GM23338 (cell line): ENCODE results near the gene DENND2A. TPM values are rescaled to one million over a fixed set of nuclear protein-coding genes. Genes with fewer than 3 reads are reported as not detected.

Source experiments
- ATAC-seq: fragments of 200-7000 bp; cut with Tn5 transposase; 3 replicates; pipeline ENCODE4 v1.9.1; 2020
- DNase-seq: peaks from one replicate; pipeline ENCODE4 v3.0.0-alpha.2; 2015; ENCODE audit warnings: low spot score
- H2AFZ ChIP-seq: fragments of 200-600 bp; sonication (generic); 2 replicates; pipeline ENCODE4 v1.8.0; 2016; ENCODE audit warnings: antibody characterized with exemption, mild to moderate bottlenecking, moderate library complexity
- H3F3A ChIP-seq: fragments of 200-600 bp; sonication (generic); replicated peaks from 2 replicates; pipeline ENCODE4 v1.8.0; 2017; ENCODE audit warnings: antibody characterized with exemption, mixed run types, low read depth
- H3K27ac ChIP-seq: fragments of 200-600 bp; sonication (generic); 2 replicates; pipeline ENCODE4 v1.6.1; 2016; ENCODE audit warnings: low read depth
- H3K27me3 ChIP-seq: fragments of 200-600 bp; sonication (generic); 2 replicates; pipeline ENCODE4 v1.8.0; 2016; ENCODE audit warnings: mild to moderate bottlenecking, mixed run types, moderate library complexity; ENCODE audit not compliant: insufficient read depth
- H3K36me3 ChIP-seq: fragments of 200-600 bp; sonication (generic); 2 replicates; pipeline ENCODE4 v1.8.0; 2016; ENCODE audit warnings: mild to moderate bottlenecking; ENCODE audit not compliant: insufficient read depth
- H3K4me1 ChIP-seq: fragments of 200-600 bp; sonication (generic); 2 replicates; pipeline ENCODE4 v1.8.0; 2016; ENCODE audit warnings: mild to moderate bottlenecking, moderate library complexity; ENCODE audit not compliant: insufficient read depth
- H3K4me2 ChIP-seq: fragments of 200-600 bp; sonication (generic); 2 replicates; pipeline ENCODE4 v1.7.1; 2017; ENCODE audit warnings: mixed run types
- H3K4me3 ChIP-seq: fragments of 200-600 bp; sonication (generic); 2 replicates; pipeline ENCODE4 v1.6.1; 2016; ENCODE audit warnings: mixed run types
- H3K79me2 ChIP-seq: fragments of 200-600 bp; sonication (generic); replicated peaks from 2 replicates; pipeline ENCODE4 v1.8.0; 2017; ENCODE audit warnings: mild to moderate bottlenecking; ENCODE audit not compliant: insufficient read depth
- H3K9me2 ChIP-seq: fragments of 200-600 bp; sonication (generic); 2 replicates; pipeline ENCODE4 v1.8.0; 2017; ENCODE audit not compliant: insufficient read depth
- H4K20me1 ChIP-seq: fragments of 200-600 bp; sonication (generic); replicated peaks from 2 replicates; pipeline ENCODE4 v1.8.0; 2017; ENCODE audit warnings: mild to moderate bottlenecking; ENCODE audit not compliant: insufficient read depth
- H3K27ac Mint-ChIP-seq: 2 replicates; pipeline ENCODE4 v1.8.0; 2020; ENCODE audit warnings: inconsistent platforms, mild to moderate bottlenecking, moderate library complexity, mixed read lengths
- H3K27me3 Mint-ChIP-seq: 3 replicates; pipeline ENCODE4 v1.8.0; 2022; ENCODE audit warnings: low read depth, mild to moderate bottlenecking, moderate library complexity, mixed read lengths, inconsistent platforms; ENCODE audit not compliant: insufficient read depth, poor library complexity
- H3K36me3 Mint-ChIP-seq: 3 replicates; pipeline ENCODE4 v1.8.0; 2021; ENCODE audit warnings: low read depth, mild to moderate bottlenecking, inconsistent platforms, moderate library complexity, mixed read lengths
- H3K4me1 Mint-ChIP-seq: 3 replicates; pipeline ENCODE4 v1.8.0; 2020; ENCODE audit warnings: mild to moderate bottlenecking, inconsistent platforms, mixed read lengths
- H3K4me3 Mint-ChIP-seq: 3 replicates; pipeline ENCODE4 v1.8.0; 2021; ENCODE audit warnings: moderate library complexity, mild to moderate bottlenecking, inconsistent platforms, mixed read lengths
- H3K9me3 Mint-ChIP-seq: 3 replicates; pipeline ENCODE4 v1.8.0; 2020; ENCODE audit warnings: moderate library complexity, mild to moderate bottlenecking, inconsistent platforms, mixed read lengths
- CREB1 ChIP-seq: fragments of 250-450 bp; sonication (Bioruptor Pico); IDR thresholded peaks from 2 replicates; pipeline ENCODE4 v1.5.0; 2020; ENCODE audit warnings: low read depth, mild to moderate bottlenecking, moderate library complexity
- EZH2 ChIP-seq: fragments of 200-600 bp; sonication (generic); IDR thresholded peaks from one replicate; pipeline ENCODE4 v1.8.0; 2017; ENCODE audit warnings: antibody characterized with exemption, mild to moderate bottlenecking, low read depth; ENCODE audit not compliant: unreplicated experiment
- EZH2phosphoT487 ChIP-seq: fragments of 200-600 bp; sonication (generic); IDR thresholded peaks from one replicate; pipeline ENCODE4 v1.8.1; 2018; ENCODE audit warnings: antibody characterized with exemption; ENCODE audit not compliant: unreplicated experiment
- JUNB ChIP-seq: IDR thresholded peaks from one replicate; pipeline ENCODE4 v1.6.1; 2016; ENCODE audit warnings: antibody characterized with exemption; ENCODE audit not compliant: unreplicated experiment
- NANOG ChIP-seq: IDR thresholded peaks from 2 replicates; pipeline ENCODE4 v1.6.1; 2016; ENCODE audit warnings: antibody characterized with exemption, borderline replicate concordance
- POLR2AphosphoS5 ChIP-seq: IDR thresholded peaks from 2 replicates; pipeline ENCODE4 v1.6.1; 2016; ENCODE audit warnings: antibody characterized with exemption, low read depth
- STAT1 ChIP-seq: IDR thresholded peaks from one replicate; pipeline ENCODE4 v1.6.1; 2016; ENCODE audit warnings: antibody characterized with exemption; ENCODE audit not compliant: unreplicated experiment
- ZNF114 ChIP-seq: fragments of 250-450 bp; sonication (Bioruptor Pico); IDR thresholded peaks from 2 replicates; pipeline ENCODE4 v1.5.0; 2020; ENCODE audit warnings: mild to moderate bottlenecking, moderate library complexity
- ZNF331 ChIP-seq: fragments of 250-450 bp; sonication (Bioruptor Pico); IDR thresholded peaks from 2 replicates; pipeline ENCODE4 v1.5.0; 2020; ENCODE audit warnings: low read depth, mild to moderate bottlenecking, moderate library complexity
- polyA plus RNA-seq: library from polyadenylated mRNA; unstranded; fragments of >200 nt; fragmentation: Nextera tagmentation; extraction: Ambion mirVana; gene quantifications from 2 replicates; pipeline ENCODE4 v1.2.1, GENCODE V29; 2016
- total RNA-seq: library from RNA; depleted of rRNA; stranded (reverse); fragments of >200 nt; shearing (Covaris generic); gene quantifications from 2 replicates; pipeline ENCODE4 v1.2.3, GENCODE V29; 2014
- TF ChIP-seq, protein P1 (sequence below): fragments of 250-450 bp; sonication (Bioruptor Pico); IDR thresholded peaks from 2 replicates; pipeline ENCODE4 v1.5.0; 2020; ENCODE audit warnings: mild to moderate bottlenecking, moderate library complexity
- TF ChIP-seq, protein P2 (sequence below): IDR thresholded peaks from one replicate; pipeline ENCODE4 v1.6.1; 2018; ENCODE audit warnings: antibody characterized with exemption; ENCODE audit not compliant: unreplicated experiment
- TF ChIP-seq, protein P3 (sequence below), 2 experiments: fragments of 200-600 bp in 1 of 2; sonication (generic) in 1 of 2; conservative IDR thresholded peaks; 2 replicates each; pipeline versions ENCODE4 v1.5.1 to v1.6.1; 2016 to 2017; ENCODE audit warnings: antibody characterized with exemption in 2 of 2, low read depth in 2 of 2, mild to moderate bottlenecking in 2 of 2, moderate library complexity in 1 of 2
- TF ChIP-seq, protein P4 (sequence below): IDR thresholded peaks from 2 replicates; pipeline ENCODE4 v1.6.1; 2016; ENCODE audit warnings: antibody characterized with exemption

Gene DENND2A
- total and polyA plus RNA-seq, 2 experiments from 2014 or later: 1.7 to 5.6 TPM

DNA sequence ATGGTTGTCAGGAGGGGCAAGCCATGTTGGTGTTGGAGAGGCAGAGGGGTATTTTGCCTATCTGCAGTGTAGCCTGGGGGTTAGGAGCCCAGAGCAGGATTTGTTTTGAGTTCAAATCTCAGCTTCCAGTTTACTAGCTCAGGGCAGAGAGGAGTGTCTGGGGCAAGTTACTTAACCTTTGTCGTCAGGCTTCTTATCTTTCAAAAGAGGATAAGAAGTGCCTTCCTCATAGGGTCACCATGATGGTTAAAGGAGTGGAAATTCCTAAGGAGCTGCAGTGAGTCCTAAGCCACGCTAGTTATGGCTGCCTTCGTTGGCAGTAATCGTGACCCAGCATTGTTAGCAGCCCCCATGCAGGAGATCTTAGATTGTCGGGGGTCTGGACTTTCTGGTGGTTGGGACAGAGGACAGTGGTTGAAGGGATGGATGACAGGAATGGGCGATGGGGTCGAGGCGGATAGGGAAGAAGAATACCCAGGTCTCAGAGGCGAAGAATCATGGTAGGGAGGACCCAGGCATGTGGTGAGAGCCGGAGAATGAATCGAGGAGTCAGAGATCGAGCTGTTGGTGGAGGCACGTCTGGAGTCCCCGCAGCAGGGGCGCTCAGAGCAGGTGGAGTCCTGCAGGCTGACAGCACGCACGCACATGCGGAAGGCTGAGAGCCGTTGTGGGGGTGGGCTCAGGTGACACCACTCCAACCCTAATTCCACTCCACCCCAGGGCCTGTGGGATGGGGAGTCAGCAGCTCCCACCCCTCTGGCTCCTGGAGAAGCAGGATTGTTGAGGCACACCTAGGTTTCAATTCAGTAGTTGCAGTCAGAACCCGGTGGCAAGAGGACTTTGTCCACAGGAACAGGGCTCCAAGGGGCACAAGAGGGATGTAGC lies 43.7 kb upstream of the DENND2A start:
- Mint-ChIP-seq H3K4me3 (no peak overlapping the region), H3K9me3 (no peaks in the 10 kb centered on the region; the same call in 2 of the 3 replicates), H3K27ac (peak overlapping the region; percentile 53), H3K4me1 (no peaks in the 10 kb centered on the region; the same call in 2 of the 3 replicates), H3K36me3 (peaks cover 5% of the 10 kb centered on the region; the same call in 1 of the 3 replicates), H3K27me3 (no peaks in the 10 kb centered on the region)
- no peaks in the 10 kb centered on the region for H4K20me1 ChIP-seq
- no peak overlapping the region for H2AFZ ChIP-seq
- no peaks in the 10 kb centered on the region; the same call in 1 of the 2 replicates for H3K36me3 ChIP-seq
- no peaks in the 10 kb centered on the region for H3F3A ChIP-seq
- H3K27ac ChIP-seq: no peak overlapping the region
- no peaks in the 10 kb centered on the region for H3K9me2 ChIP-seq
- TF ChIP-seq, protein P1, sequence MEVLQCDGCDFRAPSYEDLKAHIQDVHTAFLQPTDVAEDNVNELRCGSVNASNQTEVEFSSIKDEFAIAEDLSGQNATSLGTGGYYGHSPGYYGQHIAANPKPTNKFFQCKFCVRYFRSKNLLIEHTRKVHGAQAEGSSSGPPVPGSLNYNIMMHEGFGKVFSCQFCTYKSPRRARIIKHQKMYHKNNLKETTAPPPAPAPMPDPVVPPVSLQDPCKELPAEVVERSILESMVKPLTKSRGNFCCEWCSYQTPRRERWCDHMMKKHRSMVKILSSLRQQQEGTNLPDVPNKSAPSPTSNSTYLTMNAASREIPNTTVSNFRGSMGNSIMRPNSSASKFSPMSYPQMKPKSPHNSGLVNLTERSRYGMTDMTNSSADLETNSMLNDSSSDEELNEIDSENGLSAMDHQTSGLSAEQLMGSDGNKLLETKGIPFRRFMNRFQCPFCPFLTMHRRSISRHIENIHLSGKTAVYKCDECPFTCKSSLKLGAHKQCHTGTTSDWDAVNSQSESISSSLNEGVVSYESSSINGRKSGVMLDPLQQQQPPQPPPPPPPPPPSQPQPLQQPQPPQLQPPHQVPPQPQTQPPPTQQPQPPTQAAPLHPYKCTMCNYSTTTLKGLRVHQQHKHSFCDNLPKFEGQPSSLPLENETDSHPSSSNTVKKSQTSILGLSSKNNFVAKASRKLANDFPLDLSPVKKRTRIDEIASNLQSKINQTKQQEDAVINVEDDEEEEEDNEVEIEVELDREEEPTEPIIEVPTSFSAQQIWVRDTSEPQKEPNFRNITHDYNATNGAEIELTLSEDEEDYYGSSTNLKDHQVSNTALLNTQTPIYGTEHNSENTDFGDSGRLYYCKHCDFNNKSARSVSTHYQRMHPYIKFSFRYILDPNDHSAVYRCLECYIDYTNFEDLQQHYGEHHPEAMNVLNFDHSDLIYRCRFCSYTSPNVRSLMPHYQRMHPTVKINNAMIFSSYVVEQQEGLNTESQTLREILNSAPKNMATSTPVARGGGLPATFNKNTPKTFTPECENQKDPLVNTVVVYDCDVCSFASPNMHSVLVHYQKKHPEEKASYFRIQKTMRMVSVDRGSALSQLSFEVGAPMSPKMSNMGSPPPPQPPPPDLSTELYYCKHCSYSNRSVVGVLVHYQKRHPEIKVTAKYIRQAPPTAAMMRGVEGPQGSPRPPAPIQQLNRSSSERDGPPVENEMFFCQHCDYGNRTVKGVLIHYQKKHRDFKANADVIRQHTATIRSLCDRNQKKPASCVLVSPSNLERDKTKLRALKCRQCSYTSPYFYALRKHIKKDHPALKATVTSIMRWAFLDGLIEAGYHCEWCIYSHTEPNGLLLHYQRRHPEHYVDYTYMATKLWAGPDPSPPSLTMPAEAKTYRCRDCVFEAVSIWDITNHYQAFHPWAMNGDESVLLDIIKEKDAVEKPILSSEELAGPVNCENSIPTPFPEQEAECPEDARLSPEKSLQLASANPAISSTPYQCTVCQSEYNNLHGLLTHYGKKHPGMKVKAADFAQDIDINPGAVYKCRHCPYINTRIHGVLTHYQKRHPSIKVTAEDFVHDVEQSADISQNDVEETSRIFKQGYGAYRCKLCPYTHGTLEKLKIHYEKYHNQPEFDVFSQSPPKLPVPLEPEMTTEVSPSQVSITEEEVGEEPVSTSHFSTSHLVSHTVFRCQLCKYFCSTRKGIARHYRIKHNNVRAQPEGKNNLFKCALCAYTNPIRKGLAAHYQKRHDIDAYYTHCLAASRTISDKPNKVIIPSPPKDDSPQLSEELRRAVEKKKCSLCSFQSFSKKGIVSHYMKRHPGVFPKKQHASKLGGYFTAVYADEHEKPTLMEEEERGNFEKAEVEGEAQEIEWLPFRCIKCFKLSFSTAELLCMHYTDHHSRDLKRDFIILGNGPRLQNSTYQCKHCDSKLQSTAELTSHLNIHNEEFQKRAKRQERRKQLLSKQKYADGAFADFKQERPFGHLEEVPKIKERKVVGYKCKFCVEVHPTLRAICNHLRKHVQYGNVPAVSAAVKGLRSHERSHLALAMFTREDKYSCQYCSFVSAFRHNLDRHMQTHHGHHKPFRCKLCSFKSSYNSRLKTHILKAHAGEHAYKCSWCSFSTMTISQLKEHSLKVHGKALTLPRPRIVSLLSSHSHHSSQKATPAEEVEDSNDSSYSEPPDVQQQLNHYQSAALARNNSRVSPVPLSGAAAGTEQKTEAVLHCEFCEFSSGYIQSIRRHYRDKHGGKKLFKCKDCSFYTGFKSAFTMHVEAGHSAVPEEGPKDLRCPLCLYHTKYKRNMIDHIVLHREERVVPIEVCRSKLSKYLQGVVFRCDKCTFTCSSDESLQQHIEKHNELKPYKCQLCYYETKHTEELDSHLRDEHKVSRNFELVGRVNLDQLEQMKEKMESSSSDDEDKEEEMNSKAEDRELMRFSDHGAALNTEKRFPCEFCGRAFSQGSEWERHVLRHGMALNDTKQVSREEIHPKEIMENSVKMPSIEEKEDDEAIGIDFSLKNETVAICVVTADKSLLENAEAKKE (CRISPR knock-in tag): no peak
- TF ChIP-seq, protein P2, sequence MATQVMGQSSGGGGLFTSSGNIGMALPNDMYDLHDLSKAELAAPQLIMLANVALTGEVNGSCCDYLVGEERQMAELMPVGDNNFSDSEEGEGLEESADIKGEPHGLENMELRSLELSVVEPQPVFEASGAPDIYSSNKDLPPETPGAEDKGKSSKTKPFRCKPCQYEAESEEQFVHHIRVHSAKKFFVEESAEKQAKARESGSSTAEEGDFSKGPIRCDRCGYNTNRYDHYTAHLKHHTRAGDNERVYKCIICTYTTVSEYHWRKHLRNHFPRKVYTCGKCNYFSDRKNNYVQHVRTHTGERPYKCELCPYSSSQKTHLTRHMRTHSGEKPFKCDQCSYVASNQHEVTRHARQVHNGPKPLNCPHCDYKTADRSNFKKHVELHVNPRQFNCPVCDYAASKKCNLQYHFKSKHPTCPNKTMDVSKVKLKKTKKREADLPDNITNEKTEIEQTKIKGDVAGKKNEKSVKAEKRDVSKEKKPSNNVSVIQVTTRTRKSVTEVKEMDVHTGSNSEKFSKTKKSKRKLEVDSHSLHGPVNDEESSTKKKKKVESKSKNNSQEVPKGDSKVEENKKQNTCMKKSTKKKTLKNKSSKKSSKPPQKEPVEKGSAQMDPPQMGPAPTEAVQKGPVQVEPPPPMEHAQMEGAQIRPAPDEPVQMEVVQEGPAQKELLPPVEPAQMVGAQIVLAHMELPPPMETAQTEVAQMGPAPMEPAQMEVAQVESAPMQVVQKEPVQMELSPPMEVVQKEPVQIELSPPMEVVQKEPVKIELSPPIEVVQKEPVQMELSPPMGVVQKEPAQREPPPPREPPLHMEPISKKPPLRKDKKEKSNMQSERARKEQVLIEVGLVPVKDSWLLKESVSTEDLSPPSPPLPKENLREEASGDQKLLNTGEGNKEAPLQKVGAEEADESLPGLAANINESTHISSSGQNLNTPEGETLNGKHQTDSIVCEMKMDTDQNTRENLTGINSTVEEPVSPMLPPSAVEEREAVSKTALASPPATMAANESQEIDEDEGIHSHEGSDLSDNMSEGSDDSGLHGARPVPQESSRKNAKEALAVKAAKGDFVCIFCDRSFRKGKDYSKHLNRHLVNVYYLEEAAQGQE: no peak
- TF ChIP-seq JUNB: no peak
- TF ChIP-seq POLR2AphosphoS5: no peak
- no peak for TF ChIP-seq EZH2phosphoT487
- no peak for TF ChIP-seq ZNF114 (CRISPR knock-in tag)
- TF ChIP-seq, protein P3, sequence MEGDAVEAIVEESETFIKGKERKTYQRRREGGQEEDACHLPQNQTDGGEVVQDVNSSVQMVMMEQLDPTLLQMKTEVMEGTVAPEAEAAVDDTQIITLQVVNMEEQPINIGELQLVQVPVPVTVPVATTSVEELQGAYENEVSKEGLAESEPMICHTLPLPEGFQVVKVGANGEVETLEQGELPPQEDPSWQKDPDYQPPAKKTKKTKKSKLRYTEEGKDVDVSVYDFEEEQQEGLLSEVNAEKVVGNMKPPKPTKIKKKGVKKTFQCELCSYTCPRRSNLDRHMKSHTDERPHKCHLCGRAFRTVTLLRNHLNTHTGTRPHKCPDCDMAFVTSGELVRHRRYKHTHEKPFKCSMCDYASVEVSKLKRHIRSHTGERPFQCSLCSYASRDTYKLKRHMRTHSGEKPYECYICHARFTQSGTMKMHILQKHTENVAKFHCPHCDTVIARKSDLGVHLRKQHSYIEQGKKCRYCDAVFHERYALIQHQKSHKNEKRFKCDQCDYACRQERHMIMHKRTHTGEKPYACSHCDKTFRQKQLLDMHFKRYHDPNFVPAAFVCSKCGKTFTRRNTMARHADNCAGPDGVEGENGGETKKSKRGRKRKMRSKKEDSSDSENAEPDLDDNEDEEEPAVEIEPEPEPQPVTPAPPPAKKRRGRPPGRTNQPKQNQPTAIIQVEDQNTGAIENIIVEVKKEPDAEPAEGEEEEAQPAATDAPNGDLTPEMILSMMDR (conservative IDR thresholded peaks at IDR 0.05; ENCODE audit: low read depth in 2 of 2): no peak
- no peak for TF ChIP-seq ZNF331 (CRISPR knock-in tag)
- TF ChIP-seq NANOG: no peak
- TF ChIP-seq, protein P4, sequence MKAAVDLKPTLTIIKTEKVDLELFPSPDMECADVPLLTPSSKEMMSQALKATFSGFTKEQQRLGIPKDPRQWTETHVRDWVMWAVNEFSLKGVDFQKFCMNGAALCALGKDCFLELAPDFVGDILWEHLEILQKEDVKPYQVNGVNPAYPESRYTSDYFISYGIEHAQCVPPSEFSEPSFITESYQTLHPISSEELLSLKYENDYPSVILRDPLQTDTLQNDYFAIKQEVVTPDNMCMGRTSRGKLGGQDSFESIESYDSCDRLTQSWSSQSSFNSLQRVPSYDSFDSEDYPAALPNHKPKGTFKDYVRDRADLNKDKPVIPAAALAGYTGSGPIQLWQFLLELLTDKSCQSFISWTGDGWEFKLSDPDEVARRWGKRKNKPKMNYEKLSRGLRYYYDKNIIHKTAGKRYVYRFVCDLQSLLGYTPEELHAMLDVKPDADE: no peak
- no peak for TF ChIP-seq CREB1 (CRISPR knock-in tag)
- no peak for TF ChIP-seq EZH2
- TF ChIP-seq STAT1: no peak
- H3K27me3 ChIP-seq: no peaks in the 10 kb centered on the region
- H3K4me3 ChIP-seq: no peak overlapping the region
- H3K4me2 ChIP-seq: no peak overlapping the region
- ATAC-seq: no peak
- no peaks in the 10 kb centered on the region for H3K79me2 ChIP-seq
- no peak for DNase-seq
- no peaks in the 10 kb centered on the region for H3K4me1 ChIP-seq
